Calu3 (cell line): ENCODE results near the gene SPESP1. TPM values are rescaled to one million over a fixed set of nuclear protein-coding genes. Genes with fewer than 3 reads are reported as not detected.

Source experiments
- BruUV-seq: library from RNA; stranded (reverse); fragments of 400-500 nt; replicated peaks from 2 replicates; lab custom pipeline; 2021; lab: Mats Ljungman, UMichigan
- CTCF ChIA-PET: fragments of 300-600 bp; sonication (Branson Sonifier 250); formaldehyde crosslinking; loops from one replicate; lab custom pipeline; 2022; ENCODE audit warnings: antibody characterized with exemption; lab: Charles Lee
- DNase-seq: peaks from one replicate; pipeline ENCODE4 v3.0.0; 2022
- H3K27ac Mint-ChIP-seq: one replicate; pipeline ENCODE4 v1.8.0; 2022; ENCODE audit warnings: mixed read lengths; ENCODE audit not compliant: unreplicated experiment
- H3K27me3 Mint-ChIP-seq: one replicate; pipeline ENCODE4 v1.8.0; 2022; ENCODE audit warnings: mixed read lengths; ENCODE audit not compliant: unreplicated experiment
- H3K36me3 Mint-ChIP-seq: one replicate; pipeline ENCODE4 v1.8.0; 2022; ENCODE audit warnings: mild to moderate bottlenecking, moderate library complexity, mixed read lengths; ENCODE audit not compliant: insufficient read depth, unreplicated experiment
- H3K4me1 Mint-ChIP-seq: one replicate; pipeline ENCODE4 v1.8.0; 2022; ENCODE audit warnings: mild to moderate bottlenecking, low read depth, mixed read lengths; ENCODE audit not compliant: unreplicated experiment
- H3K4me3 Mint-ChIP-seq: one replicate; pipeline ENCODE4 v1.8.0; 2022; ENCODE audit warnings: mild to moderate bottlenecking, low read depth, moderate library complexity, mixed read lengths; ENCODE audit not compliant: unreplicated experiment
- H3K9me3 Mint-ChIP-seq: one replicate; pipeline ENCODE4 v1.8.0; 2022; ENCODE audit warnings: low read depth, mixed read lengths; ENCODE audit not compliant: unreplicated experiment
- CTCF ChIP-seq: fragments of 200-600 bp; IDR thresholded peaks from one replicate; pipeline ENCODE4 v1.8.0; 2022; ENCODE audit warnings: antibody characterized with exemption; ENCODE audit not compliant: unreplicated experiment
- intact Hi-C: fragments of 100-400 bp; cut with micrococcal nuclease; formaldehyde crosslinking; loops from one replicate; pipeline ENCODE4 v1.10.0; 2022; ENCODE audit not compliant: unreplicated experiment
- total RNA-seq: library from RNA; stranded (reverse); gene quantifications from 2 replicates; pipeline ENCODE4 v1.2.3, GENCODE V29; 2022

Gene SPESP1
- total RNA-seq, 1 experiment from 2014 or later = not detected

DNA sequence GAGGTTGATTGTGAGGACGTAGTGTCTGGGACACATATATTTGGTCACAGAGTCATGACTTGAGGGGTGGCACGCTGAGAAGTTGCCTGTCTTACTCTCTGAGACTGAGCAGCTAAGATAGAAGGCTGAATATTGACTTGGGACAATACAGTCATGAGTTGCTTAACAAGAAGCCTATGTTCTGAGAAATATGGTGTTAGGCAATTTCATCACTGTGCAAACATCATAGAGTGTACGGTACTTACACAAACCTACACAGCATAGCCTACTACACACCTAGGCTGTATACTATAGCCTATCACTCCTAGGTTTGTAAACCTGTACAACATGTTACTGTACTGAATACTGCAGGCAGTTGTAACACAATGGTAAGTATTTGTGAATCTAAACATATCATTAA is 30.3 kb upstream of the SPESP1 start:
- intact Hi-C loops = no loop called here

GRCh38 chr15:68907396-68907923 is 22.9 kb upstream of the SPESP1 start:
- Mint-ChIP-seq H3K36me3 (no peaks in the 10 kb centered on the region), H3K27ac (no peak overlapping the region), H3K27me3 (peaks cover 43% of the 10 kb centered on the region), H3K4me3 (no peak overlapping the region), H3K4me1 (no peaks in the 10 kb centered on the region), H3K9me3 (no peaks in the 10 kb centered on the region)
- BruUV-seq = no TSS peak
- no peak for TF ChIP-seq CTCF
- intact Hi-C loops = no loop called here
- DNase-seq = no peak
- CTCF ChIA-PET = no interaction called here

More for the DNA sequence above, 30.3 kb upstream of the SPESP1 start:
- CTCF ChIA-PET = interaction anchor here (0.8 kb wide), 1 partner anchor 25 kb away, joined by 3 read pairs; no protein-coding TSS in a partner anchor
- H3K27me3 Mint-ChIP-seq = peaks cover 19% of the 10 kb centered on the region
- H3K27ac Mint-ChIP-seq = no peak overlapping the region
- TF ChIP-seq CTCF = no peak
- peaks cover 9% of the 10 kb centered on the region for H3K4me1 Mint-ChIP-seq
- H3K4me3 Mint-ChIP-seq = no peak overlapping the region
- H3K36me3 Mint-ChIP-seq = no peaks in the 10 kb centered on the region
- no peaks in the 10 kb centered on the region for H3K9me3 Mint-ChIP-seq
- BruUV-seq = no TSS peak
- no peak for DNase-seq

DNA sequence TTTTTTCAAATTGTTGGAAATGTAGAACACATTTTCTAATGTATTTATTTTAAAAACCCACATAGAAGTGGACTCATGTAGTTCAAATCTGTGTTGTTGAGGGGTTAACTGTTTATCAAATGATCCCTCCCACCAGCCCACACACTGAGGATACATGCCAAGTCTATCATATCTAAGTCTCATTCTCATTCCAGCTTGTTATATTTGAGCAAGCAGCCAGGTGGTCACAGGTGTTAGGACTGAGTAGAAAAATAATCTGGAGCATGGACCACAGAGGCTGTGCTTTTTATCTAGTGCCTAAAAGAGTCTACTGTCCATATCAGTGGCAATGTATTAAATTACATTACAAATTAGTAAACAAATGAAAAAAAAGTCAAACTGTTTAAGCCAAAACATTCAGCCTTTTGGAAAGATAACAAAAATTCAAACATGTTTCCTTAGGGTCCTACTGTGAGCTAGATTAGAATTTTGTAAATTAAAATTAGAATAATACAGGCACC is 20.7 kb upstream of the SPESP1 start:
- no peaks in the 10 kb centered on the region for H3K36me3 Mint-ChIP-seq
- no peak overlapping the region for H3K27ac Mint-ChIP-seq
- DNase-seq = no peak
- H3K4me3 Mint-ChIP-seq = no peak overlapping the region
- peaks cover 32% of the 10 kb centered on the region for H3K27me3 Mint-ChIP-seq
- intact Hi-C loops = no loop called here
- H3K9me3 Mint-ChIP-seq = no peaks in the 10 kb centered on the region
- TF ChIP-seq CTCF = no peak
- CTCF ChIA-PET = interaction anchor here (0.6 to 2.0 kb wide), 2 partner anchors 15 to 204 kb away, joined by 3 to 5 read pairs; no protein-coding TSS in a partner anchor
- H3K4me1 Mint-ChIP-seq = no peaks in the 10 kb centered on the region
- BruUV-seq = no TSS peak

GRCh38 chr15:68910341-68910740 is 20.0 kb upstream of the SPESP1 start:
- no peak overlapping the region for H3K4me3 Mint-ChIP-seq
- no peak for DNase-seq
- H3K27ac Mint-ChIP-seq = no peak overlapping the region
- H3K9me3 Mint-ChIP-seq = no peaks in the 10 kb centered on the region
- no peaks in the 10 kb centered on the region for H3K4me1 Mint-ChIP-seq
- BruUV-seq = no TSS peak
- peaks cover 32% of the 10 kb centered on the region for H3K27me3 Mint-ChIP-seq
- intact Hi-C loops = no loop called here
- no peak for TF ChIP-seq CTCF
- CTCF ChIA-PET = interaction anchor here (0.7 to 2.0 kb wide), 2 partner anchors 9 to 15 kb away, joined by 3 to 5 read pairs; no protein-coding TSS in a partner anchor
- H3K36me3 Mint-ChIP-seq = no peaks in the 10 kb centered on the region
